Activated CD8-positive, alpha-beta memory T cell treated with anti-CD3 and anti-CD28 coated beads for 1 hour (primary cell): ENCODE measurements around the gene SNAPC3.
"Not testable (repeated sequence)": the region's sequence is repeated elsewhere in the genome, so short reads cannot be mapped to it uniquely, and the experiment has no call there.

Experiments
- DNase-seq, 2 donors: peaks; one replicate each; pipeline ENCODE4 v3.0.0-alpha.2; 2020; ENCODE audit warnings: low read depth in 1 of 2; ENCODE audit errors: extremely low read depth in 1 of 2

Gene SNAPC3

DNA sequence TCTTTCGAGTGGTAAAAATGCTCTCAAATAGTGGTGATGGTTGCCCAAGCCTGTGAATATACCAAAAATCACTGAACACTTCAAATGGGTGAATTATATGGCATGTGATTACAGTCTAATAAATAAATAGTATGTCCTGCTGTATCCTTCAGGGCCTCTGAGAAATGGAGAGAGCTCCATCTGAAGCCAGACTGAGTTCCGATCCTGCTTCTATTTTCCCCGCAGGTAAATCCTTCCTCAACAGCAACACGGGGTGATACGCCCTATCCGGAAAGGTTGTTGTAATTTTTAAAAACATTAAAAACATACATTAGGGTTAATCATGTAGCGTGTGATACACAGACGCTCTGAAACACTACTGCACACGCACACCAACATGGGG, 695 bp upstream of the SNAPC3 start:
- no peak for DNase-seq

DNA sequence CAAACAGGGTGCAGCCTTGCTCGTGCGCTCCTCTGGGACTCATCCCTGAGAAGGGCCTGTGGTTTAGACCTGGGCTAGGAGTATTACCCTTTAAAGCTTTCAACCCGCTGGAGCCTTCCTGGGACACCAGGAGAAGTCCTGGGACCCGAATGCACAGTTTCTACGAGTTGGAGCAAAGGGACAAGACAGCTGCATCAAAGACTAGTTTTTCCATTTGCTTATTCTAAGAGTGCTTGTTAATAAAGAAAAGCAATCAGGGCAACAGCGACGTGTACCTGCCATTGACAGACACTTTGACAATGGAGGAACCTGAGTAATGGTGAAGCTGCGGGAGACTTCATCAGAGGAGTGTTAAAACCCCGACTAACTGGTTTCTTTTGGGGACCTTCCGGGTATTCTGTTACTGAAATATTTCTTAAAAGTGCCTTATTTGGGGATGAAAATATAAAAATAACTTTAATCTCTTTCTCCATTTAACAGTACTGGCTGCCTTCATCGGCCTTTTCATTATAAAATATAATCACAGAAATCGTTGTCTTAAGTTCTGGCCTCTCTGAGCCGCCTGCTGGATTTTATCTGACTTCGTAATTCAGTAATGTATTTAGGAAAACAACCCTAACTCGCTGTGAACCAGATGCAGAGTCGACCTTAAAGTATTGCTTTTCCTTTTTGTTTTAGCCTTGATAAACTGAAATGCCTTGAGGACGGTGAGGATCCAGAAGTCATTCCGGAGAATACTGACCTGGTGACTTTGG, 732 bp downstream of the SNAPC3 start:
- DNase-seq: no peak

DNA sequence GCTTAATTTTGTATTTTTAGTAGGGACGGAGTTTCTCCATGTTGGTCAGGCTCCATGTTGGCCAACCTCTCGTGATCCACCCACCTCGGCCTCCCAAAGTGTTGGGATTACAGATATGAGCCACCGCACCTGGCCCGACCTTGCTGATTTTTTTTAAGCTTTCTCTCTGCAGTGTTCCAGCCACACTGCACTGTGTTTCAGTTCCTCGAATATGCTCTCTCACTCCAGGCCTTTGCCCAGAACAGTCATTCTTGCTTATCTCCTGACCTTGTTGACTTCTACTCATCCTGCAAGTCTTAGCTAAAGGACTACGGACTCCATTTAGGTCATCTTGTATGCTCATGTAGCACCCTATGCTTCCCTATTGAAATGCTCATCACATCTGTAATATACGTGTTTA, 3.3 kb downstream of the SNAPC3 start:
- no peak for DNase-seq

DNA sequence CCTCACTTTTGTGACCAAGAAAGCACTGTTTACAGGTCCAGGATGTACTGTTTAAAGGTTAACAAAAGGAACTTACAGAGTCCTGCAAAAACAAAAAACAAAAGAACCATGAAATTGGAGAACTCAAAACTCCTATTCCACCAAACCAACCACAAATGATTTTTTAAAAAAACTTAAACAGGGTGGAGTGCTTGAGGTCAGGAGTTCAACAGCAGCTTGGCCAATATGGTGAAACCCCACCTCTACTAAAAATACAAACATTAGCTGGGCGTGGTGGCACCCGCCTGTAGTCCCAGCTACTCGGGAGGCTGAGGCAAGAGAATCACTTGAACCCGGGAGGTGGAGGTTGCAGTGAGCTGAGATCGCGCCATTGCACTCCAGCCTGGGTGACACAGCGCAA, 5.0 kb downstream of the SNAPC3 start:
- not testable (repeated sequence) for DNase-seq

DNA sequence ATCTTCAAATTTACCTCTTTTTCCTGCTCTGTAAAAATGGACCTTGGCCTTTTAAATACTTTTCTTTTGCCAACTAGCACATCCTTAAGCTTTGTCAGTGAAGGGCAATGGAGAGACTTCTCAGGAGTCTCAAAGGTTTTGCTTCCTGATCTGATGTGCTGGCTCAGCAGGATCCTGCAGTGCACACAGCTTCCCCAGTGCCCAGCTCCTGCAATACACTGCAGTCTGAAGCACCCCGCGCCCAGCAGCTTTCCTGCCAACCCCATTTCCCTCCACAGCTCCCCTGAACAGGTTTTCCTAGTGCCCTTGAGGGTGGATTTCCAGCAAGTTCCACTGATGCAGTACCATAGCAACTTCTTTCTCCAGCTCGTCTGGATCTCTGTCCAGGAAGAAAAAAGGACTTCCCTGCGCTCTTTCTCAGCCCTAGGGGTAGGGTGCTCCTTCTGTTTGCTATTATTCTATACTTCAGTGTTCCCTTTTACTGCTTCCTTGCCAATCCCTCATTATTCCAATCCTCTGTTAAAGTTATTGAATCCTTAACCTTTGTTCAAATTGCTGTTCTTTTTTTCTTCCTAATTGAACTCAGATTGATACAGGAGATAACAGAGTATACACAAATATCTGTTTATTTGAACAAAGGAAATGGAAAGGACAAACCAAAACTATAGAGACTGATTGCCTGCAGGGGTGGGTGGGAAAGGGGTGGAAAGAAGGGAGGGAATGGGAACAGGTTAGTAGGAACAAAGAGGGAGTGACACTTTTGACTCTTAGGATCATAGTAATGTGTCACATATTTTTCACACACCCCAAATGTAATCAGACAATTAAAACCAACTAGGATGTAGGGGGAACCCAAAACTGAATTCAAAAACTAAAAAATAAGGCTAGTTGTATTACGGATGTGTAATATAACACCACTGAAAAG, 8.5 kb downstream of the SNAPC3 start:
- DNase-seq: no peak

DNA sequence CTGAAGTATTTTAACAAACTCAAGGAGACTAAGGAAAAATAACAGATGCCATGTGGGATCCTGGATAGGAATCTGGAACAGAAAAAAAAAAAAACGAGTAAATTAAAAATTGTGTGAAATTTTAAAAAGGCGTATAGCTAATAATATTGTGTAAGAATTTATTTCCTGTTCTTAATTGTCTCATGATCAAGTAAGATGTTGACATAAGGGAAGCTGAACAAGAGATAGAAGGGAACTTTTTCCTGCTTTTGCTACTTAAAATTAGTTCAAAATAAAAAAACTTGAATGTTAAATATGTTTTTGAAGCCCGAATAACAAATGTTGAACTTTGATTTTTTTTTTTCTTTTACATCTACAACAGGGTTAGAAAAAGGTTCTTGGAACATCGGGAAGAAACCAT, 10.5 kb downstream of the SNAPC3 start:
- DNase-seq: no peak

DNA sequence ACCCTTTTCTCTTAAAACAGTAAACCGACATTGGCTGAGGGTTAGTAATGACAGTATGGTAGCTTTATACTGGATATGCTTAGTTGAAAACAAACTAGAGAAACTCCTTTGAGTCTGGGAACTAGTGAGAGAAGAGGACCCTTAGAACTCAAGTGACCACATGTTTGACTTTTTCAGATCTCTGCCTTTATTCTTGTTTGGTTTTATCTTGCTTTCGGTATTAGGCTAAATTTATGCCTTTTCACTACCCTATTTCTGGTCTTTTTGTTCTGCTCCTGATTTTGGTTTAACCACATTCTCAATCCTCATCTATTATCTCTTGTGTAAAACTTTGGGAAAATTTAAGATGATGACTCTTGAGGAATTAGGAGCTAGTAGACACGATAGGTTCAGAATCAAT, 11.0 kb downstream of the SNAPC3 start:
- no peak for DNase-seq

DNA sequence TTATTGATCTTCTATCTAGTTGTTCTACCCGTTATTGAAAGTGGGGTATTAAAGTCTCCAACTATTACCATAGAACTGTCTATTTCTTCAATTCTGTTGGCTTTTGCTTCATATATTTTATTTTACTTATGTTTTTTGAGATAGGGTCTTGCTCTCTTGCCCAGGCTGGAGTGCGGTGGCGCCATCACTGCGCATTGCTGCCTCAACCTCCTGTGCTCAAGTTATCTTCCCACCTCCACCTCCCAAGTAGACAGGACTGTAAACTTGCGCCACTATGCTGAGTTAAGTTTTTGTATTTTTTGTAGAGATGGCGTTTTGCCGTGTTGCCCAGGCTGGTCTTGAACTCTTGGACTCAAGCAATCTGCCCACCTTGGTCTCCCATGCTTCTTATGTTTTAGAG, 16.2 kb downstream of the SNAPC3 start:
- DNase-seq: no peak

DNA sequence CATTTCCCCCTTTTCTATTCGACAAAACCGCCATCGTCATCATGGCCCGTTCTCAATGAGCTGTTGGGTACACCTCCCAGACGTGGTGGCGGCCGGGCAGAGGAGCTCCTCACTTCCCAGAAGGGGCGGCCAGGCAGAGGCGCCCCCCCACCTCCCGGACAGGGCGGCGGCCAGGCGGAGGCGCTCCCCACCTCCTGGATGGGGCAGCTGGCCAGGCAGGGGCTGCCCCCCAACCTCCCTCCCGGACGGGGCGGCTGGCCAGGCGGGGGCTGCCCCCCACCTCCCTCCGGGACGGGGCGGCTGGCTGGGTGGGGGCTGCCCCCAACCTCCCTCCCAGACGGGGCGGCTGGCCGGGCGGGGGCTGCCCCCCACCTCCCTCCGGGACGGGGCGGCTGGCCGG, 19.2 kb downstream of the SNAPC3 start:
- DNase-seq: not testable (repeated sequence)

DNA sequence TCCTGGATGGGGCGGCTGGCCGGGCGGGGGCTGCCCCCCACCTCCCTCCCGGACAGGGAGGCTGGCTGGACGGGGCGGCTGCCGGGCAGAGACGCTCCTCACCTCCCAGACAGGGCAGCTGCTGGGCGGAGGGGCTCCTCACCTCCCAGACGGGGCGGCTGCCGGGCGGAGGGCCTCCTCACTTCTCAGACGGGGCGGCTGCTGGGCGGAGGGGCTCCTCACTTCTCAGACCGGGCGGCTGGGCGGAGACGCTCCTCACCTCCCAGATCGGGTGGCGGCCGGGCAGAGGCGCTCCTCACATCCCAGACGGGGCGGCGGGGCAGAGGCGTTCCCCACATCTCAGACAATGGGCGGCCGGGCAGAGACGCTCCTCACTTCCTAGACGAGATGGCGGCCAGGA, 19.6 kb downstream of the SNAPC3 start:
- not testable (repeated sequence) for DNase-seq

DNA sequence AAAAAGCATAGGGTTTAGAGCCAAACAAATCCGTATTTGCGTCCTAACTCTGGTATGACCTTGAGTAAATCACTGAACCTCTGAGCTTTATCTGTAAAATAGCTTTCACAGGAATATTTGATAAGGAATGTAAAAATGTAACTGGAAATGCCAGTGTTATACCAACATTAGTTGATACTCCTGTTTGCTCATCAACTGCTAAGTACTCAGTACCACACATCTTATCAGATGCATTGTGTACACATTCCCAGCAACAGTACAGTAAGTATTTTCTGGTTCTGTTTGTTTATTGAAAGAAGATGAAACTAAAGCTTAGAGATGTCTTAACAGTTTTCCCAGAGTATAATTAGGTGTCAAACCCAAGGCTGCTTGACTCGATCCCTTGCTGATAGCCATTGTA, 21.5 kb downstream of the SNAPC3 start:
- DNase-seq: no peak

DNA sequence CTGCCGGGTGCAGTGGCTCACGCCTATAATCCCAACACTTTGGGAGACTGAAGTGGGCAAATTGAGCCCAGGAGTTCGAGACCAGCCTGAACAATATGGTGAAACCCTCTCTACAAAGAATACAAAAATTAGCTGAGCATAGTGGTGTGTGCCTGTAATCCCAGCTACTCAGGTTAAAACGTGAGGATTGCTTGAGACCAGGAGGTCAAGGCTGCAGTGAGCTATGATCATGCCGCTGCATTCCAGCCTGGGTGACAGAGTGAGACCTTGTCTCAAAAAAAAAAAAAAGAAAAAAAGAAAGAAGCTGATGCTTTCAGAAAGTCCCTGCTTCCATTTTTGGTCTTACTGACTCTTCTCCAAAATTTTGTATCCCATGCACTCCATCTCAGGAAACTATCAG, 31.3 kb downstream of the SNAPC3 start:
- DNase-seq: no peak

DNA sequence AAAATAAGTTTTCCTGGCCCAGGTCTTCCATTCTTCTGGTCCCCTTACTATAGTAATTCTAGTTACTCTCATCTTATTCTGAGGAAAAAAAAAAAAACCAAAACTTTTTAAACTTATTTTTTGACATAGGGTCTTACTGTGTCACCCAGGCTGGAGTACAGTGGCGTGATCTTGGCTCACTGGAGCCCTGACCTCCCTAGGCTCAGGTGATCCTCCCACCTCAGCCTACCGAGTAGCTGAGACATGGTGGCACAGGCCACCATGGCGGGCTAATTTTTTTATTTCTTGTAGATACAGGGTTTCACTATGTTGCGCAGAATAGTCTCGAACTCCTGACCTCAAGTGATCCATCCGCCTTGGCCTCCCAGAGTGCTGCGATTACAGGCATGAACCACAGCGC, 38.4 kb downstream of the SNAPC3 start:
- DNase-seq: no peak

DNA sequence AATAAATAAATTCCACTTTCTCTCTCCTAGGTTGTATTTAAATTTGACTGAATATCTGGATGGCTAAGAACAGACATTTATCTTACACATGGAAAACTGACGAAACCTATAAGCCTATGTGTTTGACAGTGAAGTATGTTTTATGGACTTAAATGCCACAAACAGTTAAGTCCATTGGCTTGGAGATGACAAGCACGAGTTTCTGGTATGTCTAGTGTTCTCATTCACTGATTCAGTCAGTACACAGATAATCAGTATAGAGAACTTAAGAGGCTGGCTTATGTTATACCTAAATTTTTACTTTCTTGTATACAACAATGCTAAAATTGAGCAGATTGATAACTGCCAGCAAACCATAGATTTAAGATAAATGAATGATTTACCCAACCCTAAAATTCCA, 38.9 kb downstream of the SNAPC3 start:
- DNase-seq: no peak

DNA sequence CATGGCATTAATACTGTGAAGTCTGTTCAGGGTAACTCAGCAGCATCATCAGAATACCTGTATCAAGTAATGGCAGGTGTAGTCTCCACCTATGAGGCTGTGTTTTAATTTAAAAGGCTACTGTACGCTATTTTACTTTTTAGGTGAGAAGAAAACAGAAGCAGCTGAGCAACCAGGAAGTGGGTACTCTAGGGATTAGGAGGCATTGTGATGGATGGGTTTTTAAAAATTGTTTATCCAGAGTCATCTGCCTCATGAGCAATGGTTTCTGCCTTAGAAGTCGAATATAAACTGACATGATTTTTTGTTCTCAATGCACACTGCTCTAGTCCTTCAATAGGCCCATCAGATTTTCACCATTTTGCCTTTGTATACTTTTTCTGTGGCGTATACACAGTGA, 45.5 kb downstream of the SNAPC3 start:
- no peak for DNase-seq

DNA sequence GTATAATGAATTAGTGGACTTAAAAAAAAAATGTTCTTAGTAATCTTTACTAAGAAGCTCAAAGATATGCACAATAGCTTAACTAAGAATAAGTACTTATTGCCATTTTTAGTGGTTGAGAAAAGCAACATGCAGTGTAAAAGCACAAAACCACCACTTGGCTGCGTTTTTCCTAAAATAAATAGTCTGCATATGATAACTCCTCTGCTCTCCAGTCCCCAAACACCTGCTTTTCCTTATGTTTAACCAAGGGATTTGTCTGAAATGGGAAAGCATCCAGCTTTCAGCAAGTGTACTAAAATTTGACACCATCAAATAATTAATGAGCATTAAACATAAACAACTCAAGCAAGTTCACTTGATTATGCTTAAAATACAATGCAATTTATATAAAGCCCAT, 46.7 kb downstream of the SNAPC3 start:
- no peak for DNase-seq

DNA sequence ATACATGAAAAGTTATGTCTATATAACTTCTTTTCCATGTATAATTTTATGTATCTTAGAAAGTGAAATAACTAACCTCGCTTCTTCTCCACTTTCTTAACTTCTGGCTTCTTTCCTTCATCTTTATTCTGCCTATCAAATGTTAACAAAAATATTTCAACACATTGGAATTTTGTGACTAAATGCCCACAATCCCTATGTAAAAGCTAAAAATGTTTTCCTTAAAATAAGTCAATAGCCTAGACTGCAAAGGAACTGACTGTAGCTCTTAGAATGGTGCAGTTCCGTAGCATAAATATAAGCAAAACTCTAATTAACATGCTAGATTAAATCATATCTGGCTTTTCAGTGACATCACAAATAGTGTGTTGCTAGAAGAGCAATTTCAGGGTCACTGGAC, 47.2 kb downstream of the SNAPC3 start:
- DNase-seq: no peak

DNA sequence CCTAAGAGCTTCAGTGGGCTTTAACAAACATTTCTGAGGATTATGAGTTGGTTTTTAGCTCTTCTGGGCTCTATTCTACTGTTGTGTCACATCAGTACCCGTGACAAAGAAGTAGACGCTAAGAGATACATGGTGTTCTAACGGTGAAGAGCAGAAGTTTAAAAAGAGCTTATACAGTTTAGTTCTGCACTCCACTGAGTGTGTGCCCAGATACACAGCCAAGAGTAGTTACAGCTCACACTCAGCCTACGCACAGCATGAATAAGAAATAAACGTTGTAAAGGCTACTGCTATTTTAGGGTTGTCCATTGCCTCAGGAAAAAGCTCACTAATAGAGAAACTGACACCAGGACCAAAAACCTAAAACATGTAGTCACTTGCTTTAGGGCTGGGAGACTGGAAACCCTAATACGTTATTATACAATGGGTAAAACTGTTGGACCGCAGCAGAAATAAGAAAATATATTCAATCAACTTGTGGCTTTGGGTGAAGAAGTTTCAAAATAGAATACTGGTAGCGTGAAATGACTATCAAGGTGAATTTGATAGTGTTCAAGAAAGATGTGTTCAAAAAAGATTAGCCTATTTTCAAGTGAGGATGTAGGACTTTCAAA, 53.4 kb downstream of the SNAPC3 start:
- no peak for DNase-seq

DNA sequence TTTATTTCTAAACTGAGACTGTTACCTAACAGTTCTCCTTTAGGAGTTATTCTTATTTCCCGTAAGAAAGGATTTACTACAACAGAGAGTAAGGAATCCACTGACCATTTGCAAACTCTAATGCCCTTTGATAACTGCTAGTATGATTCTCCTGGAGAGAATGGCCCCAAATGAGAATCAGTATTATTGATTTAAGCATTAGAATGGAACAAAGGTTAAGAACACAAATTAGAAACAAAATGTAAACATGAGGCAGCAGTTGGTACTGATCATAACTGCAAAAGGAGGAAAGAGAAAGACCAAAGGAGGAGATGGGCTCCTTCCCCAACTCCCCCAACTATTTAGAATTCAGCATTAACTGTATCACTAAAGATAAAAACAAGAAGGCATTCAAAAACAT, 57.4 kb downstream of the SNAPC3 start:
- no peak for DNase-seq

DNA sequence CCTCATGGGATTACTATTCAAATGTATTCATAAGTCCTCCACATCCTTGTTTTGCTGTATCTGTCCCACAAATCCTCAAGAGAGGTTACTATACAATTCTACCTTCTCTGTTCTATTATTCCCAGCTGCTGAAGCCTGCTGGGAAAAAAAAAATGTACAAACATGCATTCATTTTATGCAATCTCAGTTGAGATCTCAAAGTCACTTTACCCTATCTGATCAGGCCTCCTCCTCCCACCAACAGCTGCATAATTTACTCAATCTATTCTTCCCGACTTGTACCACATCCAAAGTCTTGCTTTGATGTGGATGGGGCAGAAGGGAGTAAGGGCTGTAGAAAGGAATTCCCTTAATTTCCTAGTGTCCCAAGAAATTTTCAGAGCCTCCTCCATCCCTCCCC, 59.5 kb downstream of the SNAPC3 start:
- DNase-seq: no peak

DNA sequence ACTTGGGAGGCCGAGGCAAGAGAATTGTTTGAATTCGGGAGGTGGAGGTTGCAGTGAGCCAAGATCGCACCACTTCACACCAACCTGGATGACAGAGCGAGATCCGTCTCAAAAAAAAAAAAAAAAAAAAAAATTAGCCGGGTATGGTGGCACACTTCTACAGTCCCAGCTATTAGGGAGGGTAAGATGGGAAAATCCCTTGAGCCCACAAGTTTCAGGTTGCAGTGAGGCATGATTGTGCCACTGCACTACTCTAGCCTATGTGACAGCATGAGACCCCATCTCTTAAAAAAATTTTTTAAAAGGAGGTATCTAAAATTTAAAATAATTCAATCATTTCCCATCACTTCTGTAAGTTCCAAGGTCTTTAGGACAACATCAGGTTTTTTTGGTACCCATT, 62.1 kb downstream of the SNAPC3 start:
- DNase-seq: no peak
